Activated CD8-positive, alpha-beta memory T cell treated with anti-CD3 and anti-CD28 coated beads for 4 hours (primary cell): Measurements from ENCODE around the gene PLXNA2.

Experiments used
- DNase-seq, 2 donors: peaks; one replicate each; pipeline ENCODE4 v3.0.0-alpha.2; 2020; ENCODE audit warnings: low read depth in 2 of 2

PLXNA2 gene

DNA sequence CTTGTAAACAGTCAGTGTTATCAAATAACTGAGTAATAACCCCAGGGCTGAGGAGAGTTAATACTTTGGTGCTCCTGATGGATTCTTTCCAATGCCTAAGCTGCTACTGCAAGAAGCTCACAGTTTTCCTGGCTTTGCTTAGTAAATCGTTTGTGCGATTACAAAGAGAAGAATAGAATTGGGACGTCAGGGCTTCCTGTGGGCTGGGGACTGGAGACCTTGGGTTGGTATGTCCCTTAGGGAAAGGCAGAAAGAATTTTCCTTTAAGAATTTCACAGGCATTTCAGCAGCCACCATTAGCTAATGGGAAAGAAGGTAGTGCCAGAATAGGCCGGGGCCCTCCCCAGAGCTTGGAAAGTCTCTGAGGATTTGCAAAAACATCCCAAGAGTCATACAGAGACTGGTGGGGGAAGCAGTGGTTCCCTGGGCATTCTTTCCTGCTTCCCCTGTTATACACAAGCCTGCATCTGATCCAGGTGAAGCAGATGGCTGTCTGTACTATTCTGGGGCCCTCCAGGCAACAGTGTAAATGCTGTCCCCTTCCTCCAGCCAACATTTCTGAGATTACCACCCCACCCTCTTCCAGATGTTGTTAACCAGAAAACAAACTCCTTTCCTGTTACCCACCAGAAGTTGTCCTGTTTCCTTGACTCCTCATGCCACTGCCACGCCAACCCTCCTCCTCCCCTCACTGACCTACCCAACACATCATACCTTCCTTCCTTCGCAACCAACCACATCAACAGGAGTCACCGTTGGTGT is 40.2 kb downstream of the PLXNA2 start:
- no peak for DNase-seq

- no peak for DNase-seq
Measured at GRCh38 chr1:208203127-208203847, 40.9 kb downstream of the PLXNA2 start.

GRCh38 chr1:208202333-208202995 is 41.7 kb downstream of the PLXNA2 start:
- DNase-seq, result no peak

GRCh38 chr1:208201229-208201628 is 43.0 kb downstream of the PLXNA2 start:
- no peak for DNase-seq

DNA sequence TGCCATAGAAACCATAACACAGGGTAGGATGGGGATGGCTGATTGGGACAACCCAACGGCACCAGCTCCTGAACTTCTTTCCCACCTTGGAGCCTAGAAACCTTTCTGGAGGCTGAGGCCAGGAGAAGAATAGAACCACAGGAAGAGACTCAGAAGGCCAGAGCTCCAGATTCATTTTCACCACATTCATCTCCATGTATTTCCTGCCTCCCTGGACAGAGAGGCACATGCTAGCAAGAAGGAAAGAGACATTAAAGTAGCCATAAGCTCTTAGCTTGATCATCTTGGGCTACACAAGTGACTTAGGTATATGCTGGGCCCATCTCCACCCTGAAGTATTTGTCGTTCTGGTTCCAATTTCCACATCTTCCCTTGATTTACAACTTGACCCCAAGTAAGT is 44.1 kb downstream of the PLXNA2 start:
- DNase-seq, result no peak

DNA sequence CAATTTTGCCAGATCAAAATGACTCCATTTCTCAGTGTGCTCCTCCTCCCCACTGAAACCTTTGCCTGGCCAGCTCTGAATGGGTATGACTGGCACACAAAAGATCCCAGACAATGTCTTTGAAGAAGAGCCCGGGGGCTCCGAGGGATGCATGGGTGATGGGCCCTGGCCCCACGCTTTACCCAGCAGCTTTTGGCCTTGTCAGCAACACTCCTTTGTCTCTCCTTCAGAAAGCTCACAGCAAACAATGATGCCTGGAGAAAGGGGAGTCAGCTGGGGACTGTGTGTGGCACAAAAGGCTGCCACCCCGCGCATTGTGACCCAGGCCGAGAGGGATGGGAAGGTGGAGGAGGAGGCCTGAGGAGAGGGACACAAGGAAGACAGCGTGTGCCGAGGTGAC is 45.9 kb downstream of the PLXNA2 start:
- DNase-seq, result no peak

DNA sequence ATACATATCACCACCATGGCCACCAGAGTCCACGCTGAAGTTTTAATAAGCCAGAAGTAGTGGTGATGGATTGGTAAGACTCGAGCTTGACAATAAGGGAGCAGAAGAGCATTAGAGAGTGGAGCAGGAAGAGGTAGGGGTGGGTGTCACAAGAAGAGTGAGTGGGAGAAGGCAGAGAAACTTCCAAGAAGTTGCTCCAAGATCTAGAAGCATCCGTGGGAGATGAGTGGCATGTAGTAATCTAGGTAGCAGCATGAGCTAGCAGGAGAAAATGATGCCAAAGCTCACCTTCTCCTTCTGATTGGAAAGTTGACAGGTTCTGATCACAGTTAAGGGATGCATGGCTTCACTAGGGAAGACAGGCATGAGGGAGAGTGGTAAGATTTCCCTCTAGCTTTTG is 49.2 kb downstream of the PLXNA2 start:
- DNase-seq, result no peak

DNA sequence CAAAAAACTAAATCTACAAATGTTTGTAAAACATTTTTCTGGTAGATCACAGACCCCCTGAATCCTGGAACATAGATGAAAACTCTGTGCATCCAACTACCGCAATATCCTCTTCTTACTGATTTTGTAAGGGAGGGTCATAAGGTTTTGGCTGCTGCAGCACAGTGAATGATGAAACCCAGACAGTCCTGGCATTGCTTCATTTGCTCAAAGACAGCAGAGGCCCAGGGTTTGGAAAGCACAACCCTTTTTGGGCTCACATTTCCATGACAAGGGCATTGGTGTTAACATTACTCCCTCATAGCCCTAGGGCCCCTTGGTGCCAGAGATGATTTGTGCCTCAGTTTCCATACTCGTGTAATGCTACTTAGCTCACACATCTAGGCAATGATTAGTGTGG is 51.2 kb downstream of the PLXNA2 start:
- no peak for DNase-seq

- no peak for DNase-seq
Measured at GRCh38 chr1:208190784-208191183, 53.4 kb downstream of the PLXNA2 start.

DNA sequence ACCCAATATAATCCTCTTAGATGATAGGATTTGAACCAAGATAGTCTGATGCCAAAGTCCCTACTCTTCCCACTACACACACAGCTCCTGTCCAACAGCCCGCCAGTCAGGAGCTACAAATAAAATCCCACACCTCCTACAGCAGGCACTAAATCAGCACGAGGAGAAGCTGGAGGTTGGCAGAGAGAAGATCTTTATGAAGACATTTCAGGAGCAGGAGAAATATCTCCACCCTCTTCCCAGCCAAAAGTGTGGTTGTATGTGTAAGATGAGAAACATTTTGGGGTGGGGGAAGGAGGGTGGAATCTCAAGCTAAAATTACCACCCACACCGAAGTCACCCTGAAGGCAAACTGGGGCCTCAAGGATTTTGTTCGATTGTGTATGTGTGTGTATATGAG is 54.5 kb downstream of the PLXNA2 start:
- no peak for DNase-seq

DNA sequence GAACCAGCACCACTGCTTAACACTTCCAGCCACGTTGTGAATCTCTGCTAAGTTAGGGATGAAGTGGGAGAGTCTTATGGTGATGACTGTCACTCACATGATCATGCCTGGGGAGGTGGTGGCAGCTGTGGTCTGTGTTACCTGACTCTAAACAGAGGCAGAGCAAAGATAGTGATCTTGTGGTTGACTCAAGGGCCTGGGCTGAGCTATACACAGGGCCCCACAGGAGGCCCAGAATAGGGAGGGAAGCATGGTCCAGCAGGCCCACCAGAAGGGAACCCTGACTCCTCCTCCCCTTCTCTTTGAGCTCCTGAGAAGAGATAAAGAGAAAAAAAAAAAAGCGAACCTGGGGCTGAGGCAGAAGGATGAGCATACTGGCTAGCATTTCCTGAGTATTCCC is 55.0 kb downstream of the PLXNA2 start:
- DNase-seq, result no peak

- DNase-seq, result no peak
Measured at GRCh38 chr1:208188607-208189006, 55.6 kb downstream of the PLXNA2 start.

GRCh38 chr1:208187499-208188041 is 56.6 kb downstream of the PLXNA2 start:
- DNase-seq, result no peak

- DNase-seq, result no peak
Measured at GRCh38 chr1:208185801-208186231, 58.4 kb downstream of the PLXNA2 start.

- DNase-seq, result no peak
Measured at GRCh38 chr1:208184966-208185654, 59.1 kb downstream of the PLXNA2 start.

DNA sequence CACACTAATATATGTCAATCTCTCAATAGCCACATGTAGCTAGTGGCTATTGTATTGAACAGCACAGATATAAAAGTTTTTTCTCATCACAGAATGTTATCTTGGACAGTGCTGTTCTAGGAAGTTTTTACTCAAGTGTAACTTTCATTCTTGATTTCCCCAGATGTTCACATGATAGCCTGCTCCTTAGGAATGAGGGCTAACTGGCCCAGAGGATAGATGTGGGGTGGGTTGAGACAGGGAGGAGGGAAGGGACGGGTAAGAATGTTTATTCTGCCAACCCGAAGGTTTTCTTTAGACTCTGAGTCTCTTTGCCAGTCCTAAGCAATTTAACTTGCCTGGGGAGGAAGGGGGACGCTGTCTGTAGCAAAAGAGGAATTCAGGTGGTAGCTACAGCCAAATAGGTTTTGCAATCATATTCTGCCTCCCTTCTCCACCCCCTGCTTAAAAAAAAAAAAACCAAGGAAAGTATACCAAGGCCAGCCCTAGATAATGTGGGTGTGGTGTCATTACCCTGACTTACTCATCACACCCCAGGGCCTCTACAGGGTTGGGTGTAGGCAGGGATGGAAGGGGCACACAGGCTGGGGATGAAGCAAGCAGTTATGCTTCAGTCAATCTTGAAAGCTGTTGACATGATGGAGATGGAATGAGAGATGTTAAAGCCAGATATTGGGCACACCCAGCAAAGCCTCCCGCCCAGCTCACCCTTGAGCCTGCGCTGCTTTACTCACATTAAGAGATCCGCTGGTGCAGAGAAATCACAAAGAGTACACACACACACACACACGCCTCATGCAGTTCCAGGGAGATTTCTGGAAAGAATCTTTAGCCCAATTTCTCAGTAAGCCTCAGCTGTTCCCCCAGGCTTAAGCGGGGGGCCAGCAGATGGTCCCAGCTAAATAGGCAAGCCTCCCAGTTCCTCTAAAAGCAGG is 59.9 kb downstream of the PLXNA2 start:
- no peak for DNase-seq

DNA sequence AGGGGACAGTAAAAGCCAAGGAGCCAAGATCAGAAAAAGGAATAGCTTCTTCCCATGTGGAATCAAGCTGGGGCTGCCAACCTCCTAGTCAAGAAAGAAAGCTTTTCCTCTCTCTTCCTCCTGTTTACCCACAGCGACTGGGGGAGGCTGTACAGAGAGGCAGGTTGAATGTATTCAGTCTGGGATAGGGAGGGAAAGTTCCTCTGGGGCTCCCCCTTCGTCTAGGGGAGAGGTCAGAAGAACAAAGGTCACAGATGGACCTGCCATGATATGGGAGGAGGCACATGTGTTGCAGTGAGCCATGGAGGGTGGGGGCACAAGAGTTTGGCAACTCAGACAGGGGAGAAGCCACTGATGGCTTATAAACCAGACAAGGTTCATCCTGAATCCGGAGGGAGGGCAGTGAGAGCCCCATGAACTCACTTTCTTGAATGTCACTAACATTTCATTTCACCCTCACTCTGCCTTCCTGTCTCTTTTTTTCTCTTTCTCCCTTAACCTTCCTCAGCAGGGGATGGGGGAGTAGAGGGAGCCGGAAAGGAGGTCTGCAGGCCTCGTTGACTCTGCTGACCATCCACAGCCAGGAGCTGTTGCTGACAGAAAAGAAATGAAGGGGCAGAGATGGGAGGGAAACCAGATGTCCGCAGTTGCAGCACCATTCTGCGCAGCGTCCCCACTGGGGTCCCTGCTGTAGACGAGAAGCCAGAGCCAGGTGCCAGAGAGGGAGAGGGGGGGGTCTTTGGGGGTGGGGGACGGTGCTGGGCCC is 61.1 kb downstream of the PLXNA2 start:
- DNase-seq, result no peak

GRCh38 chr1:208181364-208181763 is 62.8 kb downstream of the PLXNA2 start:
- no peak for DNase-seq

DNA sequence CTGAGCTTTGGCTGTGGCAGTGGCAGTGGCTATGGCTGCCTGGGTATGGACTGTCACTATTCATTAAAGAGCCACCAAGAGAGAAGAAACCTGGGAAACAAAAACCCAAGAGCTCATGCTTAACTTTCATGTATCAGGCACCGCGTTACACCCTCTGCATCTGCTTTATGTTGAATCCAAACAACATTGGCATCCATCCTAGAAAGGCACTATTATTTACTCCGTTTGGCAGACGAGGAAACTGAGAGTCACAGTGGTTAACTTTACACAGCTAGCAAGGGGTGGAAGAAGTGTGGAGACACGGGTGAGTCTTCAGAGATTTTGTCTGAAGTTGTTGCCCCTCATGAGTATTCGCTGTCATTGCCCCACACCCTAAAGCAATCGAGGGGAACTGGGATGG is 63.8 kb downstream of the PLXNA2 start:
- no peak for DNase-seq

GRCh38 chr1:208179961-208180409 is 64.2 kb downstream of the PLXNA2 start:
- no peak for DNase-seq
